GM12874 (cell line): ENCODE measurements around the gene CDC6.

ENCODE experiments used
- CTCF ChIP-seq: IDR thresholded peaks from 2 replicates; pipeline ENCODE4 v1.5.1; 2011; ENCODE audit warnings: low read depth, mild to moderate bottlenecking, control low read depth, low read length, moderate library complexity; ENCODE audit not compliant: insufficient read depth

Gene CDC6

GRCh38 chr17:40287494-40288369 is at the start of gene CDC6:
Gene CDC6 (plus strand): TSS chr17:40287879. CDS start chr17:40289421, 1,542 bp downstream.
- TF ChIP-seq CTCF, result no peak

- TF ChIP-seq CTCF, result no peak
These were observed 46.3 kb upstream of the CDC6 start for GRCh38 chr17:40241252-40241834.

- TF ChIP-seq CTCF, result no peak
These were observed 44.9 kb upstream of the CDC6 start for GRCh38 chr17:40242774-40243173.

- no peak for TF ChIP-seq CTCF
These were observed 43.9 kb upstream of the CDC6 start for GRCh38 chr17:40243761-40244160.

GRCh38 chr17:40244255-40244654 is 43.4 kb upstream of the CDC6 start:
- no peak for TF ChIP-seq CTCF

- no peak for TF ChIP-seq CTCF
These were observed 39.7 kb upstream of the CDC6 start for GRCh38 chr17:40247926-40248495.

- no peak for TF ChIP-seq CTCF
These were observed 39.2 kb upstream of the CDC6 start for GRCh38 chr17:40248507-40248906.
